GM12878 (cell line): Measurements from ENCODE around the gene ATXN1L. TPM values are rescaled to one million over a fixed set of nuclear protein-coding genes. Genes with fewer than 3 reads are reported as not detected.
"Not testable (repeated sequence)": the region's sequence is repeated elsewhere in the genome, so short reads cannot be mapped to it uniquely, and the experiment has no call there.

ENCODE experiments used
- ATAC-seq: fragments of 200-7000 bp; cut with Tn5 transposase; 3 replicates; pipeline ENCODE4 v1.9.1; 2020; ENCODE audit warnings: mild to moderate bottlenecking, moderate library complexity
- BruUV-seq: library from RNA; stranded (reverse); fragments of 400-500 nt; replicated peaks from 2 replicates; lab custom pipeline; 2021; lab: Mats Ljungman, UMichigan
- CTCF ChIA-PET: fragments of 300-600 bp; sonication (Branson Sonifier 250); formaldehyde crosslinking; extraction: SDS; loops from one replicate; lab custom pipeline; 2021; ENCODE audit warnings: inconsistent platforms; lab: Yijun Ruan, JAX
- POLR2A ChIA-PET: fragments of 350-600 bp; formaldehyde crosslinking; extraction: SDS; loops from one replicate; lab custom pipeline; 2021; ENCODE audit warnings: inconsistent platforms; lab: Charles Lee
- RAD21 ChIA-PET: fragments of 300-600 bp; sonication (Branson Sonifier 250); formaldehyde crosslinking; loops from one replicate; lab custom pipeline; 2023; ENCODE audit warnings: antibody characterized with exemption; ENCODE audit not compliant: unreplicated experiment; lab: Charles Lee
- SMC1A ChIA-PET: fragments of 300-600 bp; sonication (Branson Sonifier 250); formaldehyde crosslinking; loops from one replicate; lab custom pipeline; 2023; ENCODE audit not compliant: unreplicated experiment, uncharacterized antibody; lab: Charles Lee
- DNase-seq: peaks from one replicate; pipeline ENCODE4 v3.0.0-alpha.2; 2011; ENCODE audit warnings: low read depth, low spot score
- FAIRE-seq: peaks from 3 replicates; lab custom pipeline; 2011; peaks lifted over from hg19 to GRCh38; lab: Jason Lieb, UNC
- H2AFZ ChIP-seq: 2 replicates; pipeline ENCODE4 v1.6.0; 2011; ENCODE audit warnings: low read depth, low read length, control low read depth; ENCODE audit not compliant: control insufficient read depth
- H3K27ac ChIP-seq: 2 replicates; pipeline ENCODE4 v1.5.1; 2011; ENCODE audit warnings: control low read depth; ENCODE audit not compliant: control insufficient read depth, insufficient read depth
- H3K27me3 ChIP-seq, 2 experiments: replicated peaks in 1 of 2; 2 replicates each; pipeline versions ENCODE4 v1.6.0 to v1.6.1; 2011; ENCODE audit warnings: low read length in 1 of 2; ENCODE audit not compliant: control insufficient read depth in 2 of 2, insufficient read depth in 2 of 2
- H3K36me3 ChIP-seq, 2 experiments: 2 replicates each; pipeline ENCODE4 v1.5.1; 2011; ENCODE audit warnings: low read length in 1 of 2; ENCODE audit not compliant: control insufficient read depth in 2 of 2, insufficient read depth in 2 of 2
- H3K4me1 ChIP-seq: 2 replicates; pipeline ENCODE4 v1.6.1; 2011; ENCODE audit warnings: mild to moderate bottlenecking, low read length, moderate library complexity, mixed read lengths; ENCODE audit not compliant: control insufficient read depth, insufficient read depth
- H3K4me2 ChIP-seq: 2 replicates; pipeline ENCODE4 v1.6.0; 2011; ENCODE audit warnings: control low read depth; ENCODE audit not compliant: control insufficient read depth, insufficient read depth
- H3K4me3 ChIP-seq: fragments of 200-600 bp; sonication (generic); 2 replicates; pipeline ENCODE4 v1.5.1; 2016
- H3K79me2 ChIP-seq: 2 replicates; pipeline ENCODE4 v1.6.0; 2011; ENCODE audit warnings: low read length; ENCODE audit not compliant: control insufficient read depth, insufficient read depth
- H3K9ac ChIP-seq: 2 replicates; pipeline ENCODE4 v1.8.0; 2011; ENCODE audit warnings: low read length, control low read depth, mixed read lengths; ENCODE audit not compliant: control insufficient read depth, insufficient read depth
- H3K9me3 ChIP-seq: replicated peaks from 3 replicates; pipeline ENCODE4 v1.5.1; 2011; ENCODE audit warnings: mild to moderate bottlenecking, low read length; ENCODE audit not compliant: control insufficient read depth, insufficient read depth
- H4K20me1 ChIP-seq: 2 replicates; pipeline ENCODE4 v1.6.0; 2011; ENCODE audit not compliant: control insufficient read depth, insufficient read depth
- E4F1 ChIP-seq: fragments of 450-650 bp; IDR thresholded peaks from 2 replicates; pipeline ENCODE4 v1.6.1; 2018; ENCODE audit warnings: borderline replicate concordance, mild to moderate bottlenecking; ENCODE audit not compliant: partially characterized antibody
- JUNB ChIP-seq: IDR thresholded peaks from 2 replicates; pipeline ENCODE4 v1.6.1; 2016; ENCODE audit warnings: antibody characterized with exemption, mild to moderate bottlenecking
- WGBS: methylation state at CpG from one replicate; pipeline ENCODE4 v1.1.6; 2016; ENCODE audit warnings: low lambda C conversion rate; ENCODE audit not compliant: insufficient replicate concordance, insufficient coverage; ENCODE audit errors: missing lambda C conversion rate; 5-methylcytosine and 5-hydroxymethylcytosine counted together
- in situ Hi-C: fragments of 300-500 bp; cut with MboI; formaldehyde crosslinking; loops from 9 replicates; pipeline ENCODE4 v1.14.3; 2018; ENCODE audit warnings: mixed read lengths
- intact Hi-C: fragments of 100-400 bp; cut with micrococcal nuclease; formaldehyde crosslinking; loops from one replicate; pipeline ENCODE4 v1.14.2; 2022; ENCODE audit not compliant: unreplicated experiment
- polyA plus RNA-seq, 11 experiments: library from polyadenylated mRNA; depleted of rRNA in 4 of 11; unstranded in 6 of 11; stranded (reverse) in 5 of 11; fragments of >200 nt; fragmentation: Nextera tagmentation in 4 of 11; fragmentation: Illumina TruSeq in 1 of 11; extraction: Ambion mirVana in 4 of 11; extraction: Trizol in 1 of 11; gene quantifications; 1 replicate in 1 of 11; 2 replicates in 10 of 11; pipeline versions ENCODE4 v1.2.1 to v1.2.3, GENCODE V29; 2011 to 2016; ENCODE audit warnings: inconsistent platforms in 2 of 11, missing spikeins in 2 of 11, low read depth in 1 of 11
- total RNA-seq, 4 experiments: library from RNA; depleted of rRNA in 3 of 4; stranded (reverse); fragments of >200 nt in 3 of 4; fragmentation: Illumina TruSeq in 1 of 4; extraction: Trizol in 1 of 4; gene quantifications; 2 replicates each; pipeline versions ENCODE4 v1.2.1 to v1.2.3, GENCODE V29; 2013 to 2021

The ATXN1L gene
- total and polyA plus RNA-seq, 10 of the 15 experiments (the other 5 are each of a cell fraction or from before 2014, with no cell fraction given), result 1.8 to 14.6 (median 9.2) TPM

GRCh38 chr16:71830359-71830758 lies 15.4 kb upstream of the ATXN1L start:
- H3K27ac ChIP-seq, result no peak overlapping the region
- ChIA-PET RAD21 (interaction anchor here (0.6 to 0.8 kb wide), 2 partner anchors 12 to 14 kb away, joined by 3 to 4 read pairs; no protein-coding TSS in a partner anchor), POLR2A (interaction anchor here (0.6 to 1.2 kb wide), 5 partner anchors 22 to 263 kb away, joined by 3 to 8 read pairs (median 3); partner anchors contain the start of genes AP1G1, DHX38 and TXNL4B), CTCF (interaction anchor here (0.6 to 1.6 kb wide), 4 partner anchors 54 to 131 kb away, joined by 3 to 4 read pairs (median 3); no protein-coding TSS in a partner anchor), SMC1A (interaction anchor here (0.7 to 1.0 kb wide), 3 partner anchors 9 to 285 kb away, joined by 3 to 4 read pairs (median 3); no protein-coding TSS in a partner anchor)
- no peak overlapping the region for H3K4me3 ChIP-seq
- no peak for TF ChIP-seq E4F1
- TF ChIP-seq JUNB, result peak; percentile 29; the same call in 1 of the 2 replicates
- H3K4me1 ChIP-seq, result no peaks in the 10 kb centered on the region
- WGBS, result 6% methylated on average over 1 of the region's 2 CpGs
- H3K27me3 ChIP-seq, result no peaks in the 10 kb centered on the region
- no TSS peak for BruUV-seq
- intact Hi-C loops, result no loop called here
- FAIRE-seq, result no peak
- no peaks in the 10 kb centered on the region for H3K9me3 ChIP-seq
- no peak overlapping the region for H2AFZ ChIP-seq
- in situ Hi-C loops, result no loop called here
- H3K36me3 ChIP-seq, result no peaks in the 10 kb centered on the region
- ATAC-seq, result peak; percentile 77
- no peak overlapping the region for H3K9ac ChIP-seq
- H3K79me2 ChIP-seq, result no peaks in the 10 kb centered on the region
- H4K20me1 ChIP-seq, result no peaks in the 10 kb centered on the region
- no peak for DNase-seq
- H3K4me2 ChIP-seq, result no peak overlapping the region

GRCh38 chr16:71831698-71832097 lies 14.1 kb upstream of the ATXN1L start:
- H3K27me3 ChIP-seq, H3K9ac ChIP-seq, H3K4me3 ChIP-seq, ATAC-seq, H2AFZ ChIP-seq, H3K36me3 ChIP-seq, DNase-seq, RAD21 ChIA-PET, H4K20me1 ChIP-seq, H3K4me2 ChIP-seq, in situ Hi-C loops, H3K79me2 ChIP-seq, H3K27ac ChIP-seq, FAIRE-seq, H3K4me1 ChIP-seq, intact Hi-C loops, H3K9me3 ChIP-seq, BruUV-seq: not testable (repeated sequence)
- WGBS, result 64% methylated on average over 3 of the region's 3 CpGs
- ChIA-PET SMC1A (interaction anchor here (1.3 kb wide), 1 partner anchor 36 kb away, joined by 3 read pairs; no protein-coding TSS in a partner anchor), CTCF (interaction anchor here (1.6 kb wide), 1 partner anchor 130 kb away, joined by 4 read pairs; no protein-coding TSS in a partner anchor), POLR2A (interaction anchor here (1.7 kb wide), 1 partner anchor 9 kb away, joined by 3 read pairs; no protein-coding TSS in a partner anchor)

GRCh38 chr16:71832112-71832511 lies 13.7 kb upstream of the ATXN1L start:
- H3K4me3 ChIP-seq, ATAC-seq, H3K4me2 ChIP-seq, H3K9me3 ChIP-seq, H4K20me1 ChIP-seq, H3K36me3 ChIP-seq, H3K79me2 ChIP-seq, FAIRE-seq, BruUV-seq, DNase-seq, H3K27me3 ChIP-seq, intact Hi-C loops, H3K4me1 ChIP-seq, H3K27ac ChIP-seq, in situ Hi-C loops, H2AFZ ChIP-seq, H3K9ac ChIP-seq: not testable (repeated sequence)
- WGBS, result 100% methylated on average over 2 of the region's 2 CpGs
- ChIA-PET CTCF (interaction anchor here (0.7 kb wide), 1 partner anchor 9 kb away, joined by 3 read pairs; no protein-coding TSS in a partner anchor), RAD21 (interaction anchor here (0.6 to 1.3 kb wide), 2 partner anchors 9 to 12 kb away, joined by 3 to 4 read pairs; no protein-coding TSS in a partner anchor), POLR2A (interaction anchor here (0.6 to 1.7 kb wide), 3 partner anchors 9 to 11 kb away, joined by 3 to 4 read pairs (median 3); no protein-coding TSS in a partner anchor), SMC1A (interaction anchor here (1.1 to 1.3 kb wide), 2 partner anchors 11 to 37 kb away, joined by 3 to 6 read pairs; no protein-coding TSS in a partner anchor)
